Calu3 (cell line): Measurements from ENCODE around the gene GAS6. TPM values are rescaled to one million over a fixed set of nuclear protein-coding genes. Genes with fewer than 3 reads are reported as not detected.

ENCODE experiments used
- BruUV-seq: library from RNA; stranded (reverse); fragments of 400-500 nt; replicated peaks from 2 replicates; lab custom pipeline; 2021; lab: Mats Ljungman, UMichigan
- CTCF ChIA-PET: fragments of 300-600 bp; sonication (Branson Sonifier 250); formaldehyde crosslinking; loops from one replicate; lab custom pipeline; 2022; ENCODE audit warnings: antibody characterized with exemption; lab: Charles Lee
- DNase-seq: peaks from one replicate; pipeline ENCODE4 v3.0.0; 2022
- H3K27ac Mint-ChIP-seq: one replicate; pipeline ENCODE4 v1.8.0; 2022; ENCODE audit warnings: mixed read lengths; ENCODE audit not compliant: unreplicated experiment
- H3K27me3 Mint-ChIP-seq: one replicate; pipeline ENCODE4 v1.8.0; 2022; ENCODE audit warnings: mixed read lengths; ENCODE audit not compliant: unreplicated experiment
- H3K36me3 Mint-ChIP-seq: one replicate; pipeline ENCODE4 v1.8.0; 2022; ENCODE audit warnings: mild to moderate bottlenecking, moderate library complexity, mixed read lengths; ENCODE audit not compliant: insufficient read depth, unreplicated experiment
- H3K4me1 Mint-ChIP-seq: one replicate; pipeline ENCODE4 v1.8.0; 2022; ENCODE audit warnings: mild to moderate bottlenecking, low read depth, mixed read lengths; ENCODE audit not compliant: unreplicated experiment
- H3K4me3 Mint-ChIP-seq: one replicate; pipeline ENCODE4 v1.8.0; 2022; ENCODE audit warnings: mild to moderate bottlenecking, low read depth, moderate library complexity, mixed read lengths; ENCODE audit not compliant: unreplicated experiment
- H3K9me3 Mint-ChIP-seq: one replicate; pipeline ENCODE4 v1.8.0; 2022; ENCODE audit warnings: low read depth, mixed read lengths; ENCODE audit not compliant: unreplicated experiment
- CTCF ChIP-seq: fragments of 200-600 bp; IDR thresholded peaks from one replicate; pipeline ENCODE4 v1.8.0; 2022; ENCODE audit warnings: antibody characterized with exemption; ENCODE audit not compliant: unreplicated experiment
- intact Hi-C: fragments of 100-400 bp; cut with micrococcal nuclease; formaldehyde crosslinking; loops from one replicate; pipeline ENCODE4 v1.10.0; 2022; ENCODE audit not compliant: unreplicated experiment
- total RNA-seq: library from RNA; stranded (reverse); gene quantifications from 2 replicates; pipeline ENCODE4 v1.2.3, GENCODE V29; 2022

Gene GAS6
- total RNA-seq, 1 experiment from 2014 or later: 0.42 TPM

GRCh38 chr13:113895436-113895835, 31.6 kb upstream of the GAS6 start:
- Mint-ChIP-seq H3K36me3 (no peaks in the 10 kb centered on the region), H3K4me1 (no peaks in the 10 kb centered on the region), H3K9me3 (no peaks in the 10 kb centered on the region), H3K27ac (no peak overlapping the region), H3K27me3 (no peaks in the 10 kb centered on the region), H3K4me3 (no peak overlapping the region)
- no peak for TF ChIP-seq CTCF
- CTCF ChIA-PET: no interaction called here
- intact Hi-C loops: no loop called here
- BruUV-seq: no TSS peak
- no peak for DNase-seq

- Mint-ChIP-seq H3K36me3 (no peaks in the 10 kb centered on the region), H3K27ac (no peak overlapping the region), H3K4me1 (no peaks in the 10 kb centered on the region), H3K9me3 (peaks cover 1% of the 10 kb centered on the region), H3K4me3 (no peak overlapping the region), H3K27me3 (no peaks in the 10 kb centered on the region)
- intact Hi-C loops: no loop called here
- no peak for DNase-seq
- TF ChIP-seq CTCF: no peak
- no TSS peak for BruUV-seq
- CTCF ChIA-PET: no interaction called here
Observed at GRCh38 chr13:113890774-113891480, 27.1 kb upstream of the GAS6 start.

DNA sequence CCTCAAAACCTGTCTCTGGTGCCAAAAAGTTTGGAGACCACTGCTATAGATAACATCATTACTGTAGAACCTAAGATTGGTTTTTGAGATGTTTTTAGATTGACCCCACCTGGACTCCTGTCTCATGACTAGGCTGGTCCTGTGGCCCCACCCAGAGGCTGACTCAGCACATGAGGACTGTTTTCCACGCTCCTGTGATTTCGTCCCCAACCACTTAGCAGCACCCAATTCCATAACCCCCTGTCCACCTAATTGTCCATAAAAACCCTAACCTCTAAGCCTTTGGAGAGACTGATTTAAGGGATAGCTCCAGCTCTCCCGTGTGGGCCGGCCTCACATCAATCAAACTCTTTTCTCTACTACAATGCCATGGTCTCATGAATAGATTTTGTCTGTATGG, 25.6 kb upstream of the GAS6 start:
- no peak for DNase-seq
- Mint-ChIP-seq H3K27me3 (no peaks in the 10 kb centered on the region), H3K4me3 (no peak overlapping the region), H3K36me3 (no peaks in the 10 kb centered on the region), H3K27ac (no peak overlapping the region), H3K4me1 (no peaks in the 10 kb centered on the region), H3K9me3 (peaks cover 2% of the 10 kb centered on the region)
- intact Hi-C loops: no loop called here
- no TSS peak for BruUV-seq
- no peak for TF ChIP-seq CTCF
- CTCF ChIA-PET: no interaction called here

GRCh38 chr13:113888701-113889330, 24.9 kb upstream of the GAS6 start:
- intact Hi-C loops: no loop called here
- Mint-ChIP-seq H3K9me3 (peaks cover 2% of the 10 kb centered on the region), H3K4me1 (no peaks in the 10 kb centered on the region), H3K36me3 (no peaks in the 10 kb centered on the region), H3K4me3 (no peak overlapping the region), H3K27ac (no peak overlapping the region), H3K27me3 (no peaks in the 10 kb centered on the region)
- no TSS peak for BruUV-seq
- CTCF ChIA-PET: no interaction called here
- no peak for TF ChIP-seq CTCF
- no peak for DNase-seq
